Breast epithelium (tissue), 4 donors: ENCODE data around the gene SERPINE3. TPM values are rescaled to one million over a fixed set of nuclear protein-coding genes. Genes with fewer than 3 reads are reported as not detected.

Experiments used
- DNase-seq, 2 donors: peaks; one replicate each; pipeline ENCODE4 v3.0.0-alpha.2; 2019; ENCODE audit warnings: low spot score in 2 of 2
- H3K27ac ChIP-seq, 2 donors: fragments of 200-600 bp; sonication (generic) in 1 of 2; one replicate each; pipeline ENCODE4 v1.5.1; 2016 to 2019; ENCODE audit warnings: mild to moderate bottlenecking in 1 of 2
- H3K27me3 ChIP-seq, 2 donors: fragments of 200-600 bp; sonication (generic) in 1 of 2; one replicate each; pipeline versions ENCODE4 v1.5.1 to v1.6.0; 2017 to 2019; ENCODE audit warnings: control low read depth in 1 of 2, mild to moderate bottlenecking in 1 of 2
- H3K36me3 ChIP-seq: fragments of 200-600 bp; one replicate; pipeline ENCODE4 v1.5.1; 2019
- H3K4me1 ChIP-seq, 2 donors: fragments of 200-600 bp; sonication (generic); one replicate each; pipeline ENCODE4 v1.5.1; 2016 to 2019; ENCODE audit warnings: control low read depth in 1 of 2
- H3K4me3 ChIP-seq, 3 donors: fragments of 200-600 bp; sonication (generic); 1 replicate in 2 of 3; 2 replicates in 1 of 3; pipeline ENCODE4 v1.5.1; 2016 to 2019; ENCODE audit warnings: mild to moderate bottlenecking in 3 of 3, moderate library complexity in 2 of 3
- H3K9me3 ChIP-seq, 2 donors: fragments of 200-600 bp; sonication (generic) in 1 of 2; one replicate each; pipeline ENCODE4 v1.5.1; 2016 to 2019; ENCODE audit warnings: control low read depth in 1 of 2
- POLR2A ChIP-seq: fragments of 450-650 bp; IDR thresholded peaks from one replicate; pipeline ENCODE4 v1.6.1; 2016; ENCODE audit warnings: antibody characterized with exemption, mild to moderate bottlenecking, moderate library complexity
- POLR2AphosphoS5 ChIP-seq, 3 donors: sonication (generic); formaldehyde crosslinking; IDR thresholded peaks; one replicate each; pipeline ENCODE4 v1.6.1; 2017; ENCODE audit warnings: antibody characterized with exemption in 3 of 3
- intact Hi-C: fragments of 100-400 bp; cut with DNase I; formaldehyde crosslinking; loops from one replicate; pipeline ENCODE4 v1.15.1; 2023; ENCODE audit warnings: low total_unique reads
- total RNA-seq, 3 donors: library from RNA; depleted of rRNA; stranded (reverse); fragments of >200 nt; gene quantifications; one replicate each; pipeline ENCODE4 v1.1.0, GENCODE V29; 2016
- TF ChIP-seq, protein P1 (sequence below), 3 donors: fragments of 450-650 bp; IDR thresholded peaks; one replicate each; pipeline ENCODE4 v1.5.1; 2016 to 2017; ENCODE audit warnings: antibody characterized with exemption in 3 of 3, mild to moderate bottlenecking in 3 of 3, moderate library complexity in 3 of 3

Gene SERPINE3
- total RNA-seq, 3 donors from 2014 or later = 0.16 to 0.73 TPM; not detected in 1

DNA sequence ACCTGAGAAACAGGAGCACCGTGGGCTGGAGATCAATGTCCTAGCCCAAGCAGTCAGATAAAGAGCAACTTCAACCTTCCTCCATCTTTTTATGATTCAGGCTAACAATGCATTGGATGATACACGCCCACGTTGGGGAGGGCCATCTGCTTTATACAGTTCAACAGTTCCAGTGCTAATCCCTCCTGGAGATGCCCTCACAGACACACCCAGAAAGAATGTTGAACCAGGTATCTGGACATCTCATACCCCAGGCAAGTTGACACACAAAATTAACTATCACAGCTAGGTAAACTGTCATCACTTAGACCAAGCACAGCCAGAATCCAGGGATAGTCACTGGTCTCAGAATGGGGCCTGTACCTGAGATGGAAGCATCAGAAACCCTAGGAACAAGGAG, 20.6 kb upstream of the SERPINE3 start:
- intact Hi-C loops = no loop called here
- no peak overlapping the region for H3K27ac ChIP-seq
- no peaks in the 10 kb centered on the region for H3K9me3 ChIP-seq
- DNase-seq = no peak
- no peaks in the 10 kb centered on the region for H3K36me3 ChIP-seq
- TF ChIP-seq POLR2AphosphoS5 (IDR thresholded peaks at IDR 0.05) (no peak), POLR2A (no peak)
- TF ChIP-seq, protein P1, sequence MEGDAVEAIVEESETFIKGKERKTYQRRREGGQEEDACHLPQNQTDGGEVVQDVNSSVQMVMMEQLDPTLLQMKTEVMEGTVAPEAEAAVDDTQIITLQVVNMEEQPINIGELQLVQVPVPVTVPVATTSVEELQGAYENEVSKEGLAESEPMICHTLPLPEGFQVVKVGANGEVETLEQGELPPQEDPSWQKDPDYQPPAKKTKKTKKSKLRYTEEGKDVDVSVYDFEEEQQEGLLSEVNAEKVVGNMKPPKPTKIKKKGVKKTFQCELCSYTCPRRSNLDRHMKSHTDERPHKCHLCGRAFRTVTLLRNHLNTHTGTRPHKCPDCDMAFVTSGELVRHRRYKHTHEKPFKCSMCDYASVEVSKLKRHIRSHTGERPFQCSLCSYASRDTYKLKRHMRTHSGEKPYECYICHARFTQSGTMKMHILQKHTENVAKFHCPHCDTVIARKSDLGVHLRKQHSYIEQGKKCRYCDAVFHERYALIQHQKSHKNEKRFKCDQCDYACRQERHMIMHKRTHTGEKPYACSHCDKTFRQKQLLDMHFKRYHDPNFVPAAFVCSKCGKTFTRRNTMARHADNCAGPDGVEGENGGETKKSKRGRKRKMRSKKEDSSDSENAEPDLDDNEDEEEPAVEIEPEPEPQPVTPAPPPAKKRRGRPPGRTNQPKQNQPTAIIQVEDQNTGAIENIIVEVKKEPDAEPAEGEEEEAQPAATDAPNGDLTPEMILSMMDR (IDR thresholded peaks at IDR 0.05) = no peak
- H3K4me3 ChIP-seq = no peak overlapping the region
- H3K4me1 ChIP-seq = no peaks in the 10 kb centered on the region
- no peaks in the 10 kb centered on the region for H3K27me3 ChIP-seq

DNA sequence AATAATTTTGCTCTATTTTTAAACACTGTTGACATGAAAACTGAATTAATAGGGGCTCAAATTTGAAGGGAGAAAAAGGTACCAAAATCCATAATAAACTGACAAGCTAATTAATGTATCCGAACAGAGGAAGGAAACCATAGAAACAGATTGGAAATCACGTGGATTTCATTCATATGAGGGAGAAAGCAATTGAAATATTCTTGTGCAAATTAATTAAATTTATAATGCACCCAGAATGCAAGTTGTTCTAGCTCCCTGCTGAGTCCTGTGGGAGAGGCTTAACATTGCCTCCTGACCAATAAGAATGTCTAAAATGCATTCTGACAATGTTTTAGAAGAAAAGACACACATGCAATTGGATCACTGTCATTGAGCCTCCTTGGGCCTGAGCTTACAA, 17.7 kb upstream of the SERPINE3 start:
- intact Hi-C loops = no loop called here
- no peak for DNase-seq
- Histone ChIP-seq H3K9me3 (no peaks in the 10 kb centered on the region), H3K36me3 (no peaks in the 10 kb centered on the region), H3K27me3 (no peaks in the 10 kb centered on the region), H3K27ac (no peak overlapping the region), H3K4me3 (no peak overlapping the region), H3K4me1 (no peaks in the 10 kb centered on the region)
- no peak for TF ChIP-seq POLR2A
- TF ChIP-seq, protein P1 (IDR thresholded peaks at IDR 0.05) = no peak
- no peak for TF ChIP-seq POLR2AphosphoS5 (IDR thresholded peaks at IDR 0.05)

DNA sequence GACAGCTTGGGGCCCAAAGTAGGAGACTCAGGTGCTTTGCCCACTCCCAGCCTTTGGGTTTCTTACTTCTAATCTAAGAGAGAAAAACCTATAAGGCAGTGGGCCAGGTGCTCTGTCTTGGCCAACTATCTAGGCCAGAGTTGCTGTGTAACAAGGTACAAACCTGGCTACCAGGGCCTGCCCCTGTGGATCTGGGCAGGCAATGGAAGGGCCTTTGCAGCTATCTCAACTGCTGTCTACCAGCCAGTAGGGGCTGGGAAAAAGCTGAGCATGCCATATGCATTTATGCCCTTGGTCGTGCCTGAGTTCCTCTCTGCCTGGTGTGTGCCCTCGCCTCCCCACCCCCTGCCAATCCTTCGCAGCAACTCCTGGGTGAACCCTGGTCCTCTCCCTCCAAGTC, 16.7 kb upstream of the SERPINE3 start:
- intact Hi-C loops = no loop called here
- H3K4me3 ChIP-seq = no peak overlapping the region

DNA sequence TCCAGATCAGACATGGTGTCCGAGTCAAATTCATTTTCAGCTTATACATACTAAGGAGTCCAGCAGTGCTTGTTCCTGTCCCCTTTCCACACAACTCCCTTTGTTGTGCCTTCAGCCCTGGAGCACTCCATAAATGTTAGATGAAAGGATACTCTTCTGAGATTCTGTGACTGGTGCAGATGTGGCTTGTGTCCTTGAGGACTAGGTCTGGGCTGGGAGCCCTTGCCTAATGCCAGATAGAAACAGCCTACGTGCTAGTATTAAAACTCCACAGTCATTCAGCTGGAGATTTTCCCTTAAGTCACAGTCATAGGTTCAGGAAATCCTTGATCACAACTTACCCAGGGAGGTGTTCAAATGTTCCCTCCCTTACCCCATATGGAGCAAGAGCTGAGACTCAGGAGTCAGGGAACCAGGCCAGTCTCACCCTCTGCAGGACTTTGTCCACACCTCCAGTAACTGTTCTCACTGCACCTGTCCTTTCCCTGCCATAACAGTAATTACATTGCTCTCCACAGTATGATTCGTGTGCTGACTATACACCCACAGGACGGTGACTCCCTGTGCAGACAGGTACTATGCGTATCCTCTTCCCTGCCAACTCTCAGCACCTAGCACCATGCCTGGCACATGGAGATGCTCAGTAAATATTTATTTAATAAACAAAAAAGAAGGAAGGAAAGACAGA, 15.5 kb upstream of the SERPINE3 start:
- DNase-seq = no peak
- Histone ChIP-seq H3K27me3 (no peaks in the 10 kb centered on the region), H3K27ac (no peak overlapping the region), H3K36me3 (no peaks in the 10 kb centered on the region), H3K4me3 (no peak overlapping the region), H3K9me3 (no peaks in the 10 kb centered on the region), H3K4me1 (no peaks in the 10 kb centered on the region)
- TF ChIP-seq POLR2AphosphoS5 (IDR thresholded peaks at IDR 0.05) (no peak), POLR2A (no peak)
- TF ChIP-seq, protein P1 (IDR thresholded peaks at IDR 0.05) = no peak
- intact Hi-C loops = no loop called here

More for the DNA sequence above, 16.7 kb upstream of the SERPINE3 start:
- no peaks in the 10 kb centered on the region for H3K4me1 ChIP-seq
- no peaks in the 10 kb centered on the region for H3K36me3 ChIP-seq
- no peak overlapping the region for H3K27ac ChIP-seq
- no peak for DNase-seq
- no peaks in the 10 kb centered on the region for H3K9me3 ChIP-seq
- H3K27me3 ChIP-seq = no peaks in the 10 kb centered on the region
- TF ChIP-seq POLR2AphosphoS5 (IDR thresholded peaks at IDR 0.05) (no peak), POLR2A (no peak)
- TF ChIP-seq, protein P1 (IDR thresholded peaks at IDR 0.05) = no peak

DNA sequence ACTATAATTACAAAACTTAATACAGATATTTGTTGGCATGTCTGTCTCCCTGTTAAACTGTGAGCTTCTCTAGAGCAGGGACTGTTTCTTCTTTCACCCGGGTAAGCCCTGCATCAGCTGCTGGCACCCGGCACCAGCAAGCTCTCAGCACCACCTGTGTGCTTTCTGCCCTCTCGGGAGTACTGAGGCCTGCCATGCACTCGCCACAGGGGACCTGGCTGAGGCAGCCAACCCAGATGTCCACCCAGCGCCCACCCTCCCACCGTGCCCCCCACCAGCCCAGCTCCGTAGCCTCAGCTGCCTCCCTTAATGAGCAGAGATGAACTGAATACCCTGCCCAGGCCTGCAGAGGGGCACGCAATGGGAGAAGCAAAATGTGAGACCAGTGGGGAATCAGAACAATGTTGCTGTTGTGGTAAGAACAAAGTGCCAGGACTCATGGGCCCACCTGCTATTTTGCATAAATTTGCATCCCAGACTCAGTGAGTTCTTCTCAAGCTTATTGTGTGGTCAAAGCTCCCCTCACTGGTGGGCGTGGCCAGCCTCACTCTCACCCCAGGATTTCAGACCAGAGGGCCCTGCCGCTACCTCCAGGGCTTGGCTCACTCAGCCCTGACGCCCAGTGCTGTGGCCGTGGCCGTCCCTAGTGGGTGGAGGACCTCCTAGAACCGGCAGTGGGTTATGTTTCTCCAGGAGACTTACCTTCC, 14.6 kb upstream of the SERPINE3 start:
- intact Hi-C loops = no loop called here
- TF ChIP-seq POLR2AphosphoS5 (IDR thresholded peaks at IDR 0.05) (no peak), POLR2A (no peak)
- TF ChIP-seq, protein P1 (IDR thresholded peaks at IDR 0.05) = no peak
- Histone ChIP-seq H3K4me1 (no peaks in the 10 kb centered on the region), H3K27me3 (no peaks in the 10 kb centered on the region), H3K9me3 (no peaks in the 10 kb centered on the region), H3K27ac (no peak overlapping the region), H3K4me3 (no peak overlapping the region), H3K36me3 (no peaks in the 10 kb centered on the region)
- DNase-seq = no peak
